ENCODE data around the gene TCP10L. TPM values are rescaled to one million over a fixed set of nuclear protein-coding genes. Genes with fewer than 3 reads are reported as not detected.

Gene TCP10L
- total and polyA plus RNA-seq, 2 of the 13 experiments (the other 11 are each of a cell fraction or from before 2014, with no cell fraction given): 0.90 to 2.4 TPM

- CTCF ChIA-PET (ENCODE audit: low intra/inter-chr PET ratio, low total read pairs): no interaction called here
- H3K27ac ChIP-seq (ENCODE audit: extremely low read length, insufficient read depth, low read length): no peak overlapping the region
- FAIRE-seq: no peak
- no peaks in the 10 kb centered on the region for H3K9me3 ChIP-seq (ENCODE audit: low read length)
- TF ChIP-seq SMARCC2 (IDR thresholded peaks at IDR 0.05) (no peak), SNAI1 (CRISPR knock-in tag; IDR thresholded peaks at IDR 0.05; ENCODE audit: borderline replicate concordance) (no peak), ZNF33B (CRISPR knock-in tag; IDR thresholded peaks at IDR 0.05) (no peak), ZNF704 (CRISPR knock-in tag; IDR thresholded peaks at IDR 0.05; ENCODE audit: borderline replicate concordance) (no peak), SMARCE1 (IDR thresholded peaks at IDR 0.05; ENCODE audit: borderline replicate concordance) (no peak)
- POLR2A ChIA-PET: no interaction called here
- H3K4me3 ChIP-seq (replicated peaks in 1 of 3; ENCODE audit: insufficient read depth in 1 of 3, low read depth in 2 of 3, low read length in 3 of 3): no peak overlapping the region
- no peak for DNase-seq (ENCODE audit: low spot score)
- H4K20me1 ChIP-seq (ENCODE audit: insufficient read depth, low read length): no peaks in the 10 kb centered on the region
- intact Hi-C loops (cut with micrococcal nuclease; ENCODE audit: unreplicated experiment) (no loop called here), in situ Hi-C loops (cut with HindIII; ENCODE audit: extremely low pct_ligation_motif_present, low pct_unique_long_range_greater_than_20kb) (no loop called here)
- ATAC-seq: no peak
- H3K4me1 ChIP-seq (ENCODE audit: insufficient read depth, low read length): peaks cover 6% of the 10 kb centered on the region; the same call in 1 of the 2 replicates
- no peaks in the 10 kb centered on the region for H3K36me3 ChIP-seq (replicated peaks in 1 of 2; ENCODE audit: control insufficient read depth in 1 of 2, insufficient read depth in 2 of 2, low read length in 2 of 2)
- no TSS peak for BruUV-seq (replicated peaks)
- no peaks in the 10 kb centered on the region for H3K27me3 ChIP-seq (ENCODE audit: control insufficient read depth in 1 of 2, insufficient read depth in 2 of 2, low read length in 2 of 2)
- H3K79me2 ChIP-seq (ENCODE audit: insufficient read depth, low read length): no peaks in the 10 kb centered on the region
- H3K4me2 ChIP-seq (ENCODE audit: low read depth, low read length): no peak overlapping the region
- no peak overlapping the region for H3K9ac ChIP-seq (ENCODE audit: insufficient read depth, low read depth, low read length)
- 63% methylated on average over 3 of the region's 3 CpGs for WGBS (ENCODE audit: low lambda C conversion rate)
- no peak overlapping the region for H2AFZ ChIP-seq (ENCODE audit: low read length)
These were observed 35.4 kb downstream of the TCP10L start for GRCh38 chr21:32549886-32550285.

- DNase-seq (ENCODE audit: low spot score): no peak
- Histone ChIP-seq H3K9me3 (ENCODE audit: low read length) (no peaks in the 10 kb centered on the region), H3K36me3 (replicated peaks in 1 of 2; ENCODE audit: control insufficient read depth in 1 of 2, insufficient read depth in 2 of 2, low read length in 2 of 2) (no peaks in the 10 kb centered on the region), H3K4me3 (replicated peaks in 1 of 3; ENCODE audit: insufficient read depth in 1 of 3, low read depth in 2 of 3, low read length in 3 of 3) (no peak overlapping the region), H3K4me1 (ENCODE audit: insufficient read depth, low read length) (peaks cover 6% of the 10 kb centered on the region; the same call in 1 of the 2 replicates), H2AFZ (ENCODE audit: low read length) (no peak overlapping the region), H3K27ac (ENCODE audit: extremely low read length, insufficient read depth, low read length) (no peak overlapping the region), H3K27me3 (ENCODE audit: control insufficient read depth in 1 of 2, insufficient read depth in 2 of 2, low read length in 2 of 2) (no peaks in the 10 kb centered on the region), H3K4me2 (ENCODE audit: low read depth, low read length) (no peak overlapping the region), H3K9ac (ENCODE audit: insufficient read depth, low read depth, low read length) (no peak overlapping the region), H4K20me1 (ENCODE audit: insufficient read depth, low read length) (no peaks in the 10 kb centered on the region), H3K79me2 (ENCODE audit: insufficient read depth, low read length) (no peaks in the 10 kb centered on the region)
- intact Hi-C loops (cut with micrococcal nuclease; ENCODE audit: unreplicated experiment): no loop called here
- ATAC-seq: no peak
- WGBS (ENCODE audit: low lambda C conversion rate): 80% methylated on average over 1 of the region's 1 CpG
- POLR2A ChIA-PET: no interaction called here
- in situ Hi-C loops (cut with HindIII; ENCODE audit: extremely low pct_ligation_motif_present, low pct_unique_long_range_greater_than_20kb): no loop called here
- no peak for FAIRE-seq
- CTCF ChIA-PET (ENCODE audit: low intra/inter-chr PET ratio, low total read pairs): no interaction called here
- no TSS peak for BruUV-seq (replicated peaks)
- TF ChIP-seq ZNF879 (CRISPR knock-in tag; IDR thresholded peaks at IDR 0.05) (no peak), ELF4 (CRISPR knock-in tag; IDR thresholded peaks at IDR 0.05; ENCODE audit: borderline replicate concordance) (no peak), SKIL (CRISPR knock-in tag; IDR thresholded peaks at IDR 0.05; ENCODE audit: borderline replicate concordance) (no peak), CBX1 (IDR thresholded peaks at IDR 0.05; ENCODE audit: low read depth) (no peak), POLR2A (IDR thresholded peaks at IDR 0.05; ENCODE audit: insufficient read depth in 1 of 2, low read depth in 2 of 2, low read length in 2 of 2) (no peak), ZBED4 (CRISPR knock-in tag; IDR thresholded peaks at IDR 0.05; ENCODE audit: borderline replicate concordance) (no peak), AHR (CRISPR knock-in tag; IDR thresholded peaks at IDR 0.05) (no peak), ZNF232 (CRISPR knock-in tag; IDR thresholded peaks at IDR 0.05; ENCODE audit: borderline replicate concordance) (no peak)
These were observed 35.9 kb downstream of the TCP10L start for GRCh38 chr21:32549440-32549839.

All from HepG2 (cell line).